D721Med (cell line): ENCODE measurements around the gene FILIP1L.

Source experiments
- DNase-seq: peaks from one replicate; pipeline ENCODE4 v3.0.0; 2011; ENCODE audit warnings: low spot score; ENCODE audit not compliant: insufficient read length
- FAIRE-seq: peaks from 2 replicates; lab custom pipeline; 2011; peaks lifted over from hg19 to GRCh38; lab: Jason Lieb, UNC
- CTCF ChIP-seq: IDR thresholded peaks from 2 replicates; pipeline ENCODE4 v1.5.1; 2012; ENCODE audit warnings: mild to moderate bottlenecking, control low read depth; ENCODE audit not compliant: insufficient read depth; ENCODE audit errors: missing control alignments

The FILIP1L gene

GRCh38 chr3:100144255-100144866 lies 30.1 kb upstream of the FILIP1L start:
- FAIRE-seq: no peak
- no peak for TF ChIP-seq CTCF
- no peak for DNase-seq

GRCh38 chr3:100141586-100141985 lies 27.3 kb upstream of the FILIP1L start:
- TF ChIP-seq CTCF: no peak
- no peak for DNase-seq
- FAIRE-seq: no peak

GRCh38 chr3:100140976-100141375 lies 26.7 kb upstream of the FILIP1L start:
- TF ChIP-seq CTCF: no peak
- DNase-seq (no peak), FAIRE-seq (no peak)

- no peak for TF ChIP-seq CTCF
- FAIRE-seq (no peak), DNase-seq (no peak)
Observed at GRCh38 chr3:100136921-100137320, 22.6 kb upstream of the FILIP1L start.

- no peak for FAIRE-seq
- TF ChIP-seq CTCF: no peak
- DNase-seq: no peak
Observed at GRCh38 chr3:100131241-100131640, 16.9 kb upstream of the FILIP1L start.

- no peak for TF ChIP-seq CTCF
- no peak for FAIRE-seq
- no peak for DNase-seq
Observed at GRCh38 chr3:100129941-100130340, 15.6 kb upstream of the FILIP1L start.

GRCh38 chr3:100128565-100128964 lies 14.3 kb upstream of the FILIP1L start:
- FAIRE-seq: no peak
- no peak for TF ChIP-seq CTCF
- no peak for DNase-seq
